ENCODE results near the gene UBE2E2.
"Not testable (repeated sequence)": the region's sequence is repeated elsewhere in the genome, so short reads cannot be mapped to it uniquely, and the experiment has no call there.

DNA sequence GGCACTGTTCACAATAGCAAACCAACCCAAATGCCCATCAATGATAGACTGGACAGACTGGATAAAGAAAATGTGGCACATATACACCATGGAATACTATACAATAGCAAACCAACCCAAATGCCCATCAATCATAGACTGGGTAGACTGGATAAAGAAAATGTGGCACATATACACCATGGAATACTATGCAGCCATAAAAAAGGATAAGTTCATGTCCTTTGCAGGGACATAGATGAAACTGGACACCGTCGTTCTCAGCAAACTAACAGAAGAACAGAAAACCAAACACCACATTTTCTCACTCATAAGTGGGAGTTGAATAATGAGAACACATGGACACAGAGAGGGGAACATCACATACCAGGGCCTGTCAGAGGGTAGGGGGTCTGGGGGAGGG lies 415.3 kb downstream of the UBE2E2 start:
- TF ChIP-seq CTCF (IDR thresholded peaks at IDR 0.05; ENCODE audit: borderline replicate concordance, extremely low read depth, low read length, poor library complexity, severe bottlenecking); EZH2 (IDR thresholded peaks at IDR 0.05; ENCODE audit: borderline replicate concordance, low read depth, low read length, severe bottlenecking): not testable (repeated sequence)
